Keratinocyte (primary cell): ENCODE measurements around the gene REPS2.

Experiments
- EZH2 ChIP-seq: IDR thresholded peaks from one replicate; pipeline ENCODE4 v1.6.1; 2012; ENCODE audit warnings: inconsistent platforms, mild to moderate bottlenecking, low read length, moderate library complexity
- TF ChIP-seq, protein P1 (sequence below), 3 experiments: IDR thresholded peaks in 1 of 3; conservative IDR thresholded peaks in 1 of 3; optimal IDR thresholded peaks in 1 of 3; 2 replicates in 2 of 3; 3 replicates in 1 of 3; pipeline versions ENCODE3 to v1.5.1; 2011; ENCODE audit warnings: low read length in 3 of 3, mild to moderate bottlenecking in 3 of 3, moderate library complexity in 2 of 3, control low read depth in 1 of 3, inconsistent platforms in 1 of 3; ENCODE audit not compliant: insufficient read depth in 2 of 3; ENCODE audit errors: extremely low read depth in 1 of 3

DNA sequence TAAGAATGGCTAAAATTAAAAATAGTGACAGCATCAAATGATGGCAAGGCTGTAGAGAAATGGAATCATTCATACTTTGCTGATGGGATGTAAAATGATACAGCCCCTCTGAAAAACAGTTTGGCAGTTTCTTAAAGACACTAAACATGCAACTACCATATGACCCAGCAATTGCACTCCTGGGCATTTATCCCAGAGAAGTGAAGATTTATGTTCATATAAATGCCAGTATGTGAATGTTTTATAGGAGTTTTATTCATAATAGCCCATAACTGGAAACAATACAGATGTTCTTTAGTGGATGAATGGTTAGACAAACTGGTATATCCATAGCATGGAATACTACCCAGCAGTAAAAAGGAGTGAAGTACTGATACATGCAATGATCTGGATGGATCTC is 43.3 kb downstream of the REPS2 start:
- no peak for TF ChIP-seq EZH2
- TF ChIP-seq, protein P1, sequence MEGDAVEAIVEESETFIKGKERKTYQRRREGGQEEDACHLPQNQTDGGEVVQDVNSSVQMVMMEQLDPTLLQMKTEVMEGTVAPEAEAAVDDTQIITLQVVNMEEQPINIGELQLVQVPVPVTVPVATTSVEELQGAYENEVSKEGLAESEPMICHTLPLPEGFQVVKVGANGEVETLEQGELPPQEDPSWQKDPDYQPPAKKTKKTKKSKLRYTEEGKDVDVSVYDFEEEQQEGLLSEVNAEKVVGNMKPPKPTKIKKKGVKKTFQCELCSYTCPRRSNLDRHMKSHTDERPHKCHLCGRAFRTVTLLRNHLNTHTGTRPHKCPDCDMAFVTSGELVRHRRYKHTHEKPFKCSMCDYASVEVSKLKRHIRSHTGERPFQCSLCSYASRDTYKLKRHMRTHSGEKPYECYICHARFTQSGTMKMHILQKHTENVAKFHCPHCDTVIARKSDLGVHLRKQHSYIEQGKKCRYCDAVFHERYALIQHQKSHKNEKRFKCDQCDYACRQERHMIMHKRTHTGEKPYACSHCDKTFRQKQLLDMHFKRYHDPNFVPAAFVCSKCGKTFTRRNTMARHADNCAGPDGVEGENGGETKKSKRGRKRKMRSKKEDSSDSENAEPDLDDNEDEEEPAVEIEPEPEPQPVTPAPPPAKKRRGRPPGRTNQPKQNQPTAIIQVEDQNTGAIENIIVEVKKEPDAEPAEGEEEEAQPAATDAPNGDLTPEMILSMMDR (optimal IDR thresholded peaks at IDR 0.05 in 1 of 3, IDR thresholded peaks at IDR 0.05 in 1 of 3, conservative IDR thresholded peaks at IDR 0.05 in 1 of 3; ENCODE audit: extremely low read depth in 1 of 3, insufficient read depth in 2 of 3, low read length in 3 of 3) = no peak
